SKM-1 treated with dmso at 0.1 percent for 144 hours (cell line): Measurements from ENCODE around the gene FLRT2.

ENCODE experiments used
- DNase-seq: peaks from one replicate; lab custom pipeline; 2025; ENCODE audit not compliant: unreplicated experiment; lab: John Stamatoyannopoulos, UW

FLRT2 gene

DNA sequence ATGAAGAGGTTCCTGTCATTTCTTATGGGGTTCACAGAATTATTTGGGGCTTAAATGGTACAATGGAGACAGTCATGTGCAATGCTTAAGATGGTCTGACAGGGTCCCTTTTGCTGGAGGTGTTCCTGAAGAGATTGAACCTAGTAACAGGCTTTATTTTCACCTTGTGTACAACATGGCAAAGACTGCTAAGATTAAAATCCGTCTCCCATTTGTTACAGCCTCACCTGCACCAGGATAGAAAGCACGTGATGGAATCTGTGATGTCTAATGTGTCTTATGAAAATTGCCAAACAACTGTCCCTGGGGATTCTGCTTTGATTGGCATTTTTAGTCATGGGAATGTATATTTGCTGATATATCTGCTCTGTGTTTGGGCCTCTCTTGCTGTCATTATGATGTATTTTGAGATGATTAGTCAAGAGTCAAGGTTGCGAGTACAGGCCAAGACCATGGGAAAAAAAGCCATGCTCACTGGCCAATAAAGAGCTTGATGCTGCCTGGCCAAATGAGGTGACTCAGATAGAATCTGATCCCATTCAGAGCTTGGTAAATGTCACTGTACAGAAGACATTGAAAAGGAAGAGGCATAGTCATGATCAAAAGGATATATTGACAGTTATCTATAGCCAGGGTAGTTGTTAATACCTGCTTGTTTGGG lies 96.1 kb downstream of the FLRT2 start:
- no peak for DNase-seq

DNA sequence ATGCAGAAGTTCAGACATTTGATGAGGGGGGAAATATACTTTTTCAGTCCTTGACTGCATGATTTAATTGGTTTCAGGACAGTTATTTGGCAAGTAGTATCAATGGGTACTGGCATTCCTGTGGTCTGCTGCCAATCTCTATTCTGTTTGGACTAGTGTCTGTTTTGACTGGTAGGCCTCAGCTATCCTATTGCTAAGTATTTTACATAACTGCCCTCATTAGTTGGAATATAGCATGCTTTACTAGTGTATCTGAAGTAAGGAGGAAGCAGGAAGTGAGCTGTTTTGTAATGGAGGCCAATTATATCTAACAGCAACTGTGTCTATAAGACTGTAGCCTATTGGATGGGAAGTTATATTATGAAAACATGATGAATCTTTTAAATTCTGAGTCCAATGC lies 104.3 kb downstream of the FLRT2 start:
- no peak for DNase-seq

DNA sequence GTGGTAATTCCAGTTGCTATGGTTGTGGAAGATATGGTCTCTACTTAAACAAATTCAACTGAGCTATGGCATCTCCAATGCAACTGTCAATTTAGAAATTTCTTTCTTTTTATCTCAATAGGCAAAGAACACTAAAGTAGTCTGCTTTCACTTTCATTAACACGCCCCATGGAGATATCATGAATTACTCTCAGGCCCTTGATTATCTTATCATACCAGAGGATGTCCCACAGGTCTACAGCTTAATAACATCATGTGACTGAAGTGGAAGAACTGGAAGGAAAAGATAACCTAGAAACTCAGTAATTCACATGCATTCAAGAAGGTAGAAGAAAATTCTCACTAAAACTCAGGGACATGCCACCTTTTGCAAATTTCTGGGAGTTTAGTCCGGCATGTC lies 114.3 kb downstream of the FLRT2 start:
- no peak for DNase-seq

DNA sequence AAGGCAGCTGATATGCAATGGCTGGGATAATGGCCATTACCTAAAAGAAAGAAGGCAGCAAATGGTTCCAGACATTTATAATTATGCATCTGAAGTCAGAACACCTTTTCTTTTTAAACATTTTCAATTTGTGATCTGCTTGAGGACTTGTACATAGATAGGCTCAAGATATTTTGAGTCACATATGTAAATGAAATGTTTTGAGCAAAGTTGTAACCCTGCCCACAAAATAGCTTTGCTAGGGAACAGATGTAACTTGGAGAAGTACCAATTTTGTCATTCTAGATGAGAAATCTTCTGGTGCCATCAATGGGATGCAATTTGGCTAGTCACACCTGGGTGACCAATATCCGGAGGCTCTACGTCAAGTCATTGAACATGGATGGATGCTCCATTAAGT lies 123.1 kb downstream of the FLRT2 start:
- DNase-seq: no peak

DNA sequence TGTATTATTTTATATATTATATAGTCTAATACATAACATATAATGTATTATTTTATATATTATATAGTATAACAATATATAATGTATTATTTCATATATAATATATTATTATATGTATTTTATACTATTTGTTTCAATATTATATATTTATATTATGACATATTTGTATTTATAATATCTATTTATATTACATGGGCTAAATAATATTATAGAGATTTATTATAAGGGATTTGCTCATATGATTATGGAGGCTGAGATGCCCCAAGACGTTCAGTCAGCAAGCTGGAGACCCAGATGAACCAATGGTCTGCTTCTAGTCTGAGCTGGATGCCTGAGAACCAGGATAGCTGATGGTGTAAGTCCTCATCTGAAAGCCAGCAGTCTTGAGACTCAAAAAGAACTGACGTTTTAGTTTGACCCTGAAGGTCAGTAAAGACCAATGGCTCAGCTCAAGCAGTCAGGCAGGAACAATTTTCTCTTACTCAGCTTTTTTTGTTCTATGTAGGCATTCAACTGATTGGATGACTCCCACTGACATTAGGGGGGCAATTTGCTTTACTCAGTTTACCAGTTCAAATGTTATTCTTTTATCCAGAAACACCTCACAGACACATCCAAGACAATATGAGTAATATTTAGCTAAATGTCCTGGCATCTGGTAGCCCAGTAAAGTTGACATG lies 130.4 kb downstream of the FLRT2 start:
- DNase-seq: no peak

DNA sequence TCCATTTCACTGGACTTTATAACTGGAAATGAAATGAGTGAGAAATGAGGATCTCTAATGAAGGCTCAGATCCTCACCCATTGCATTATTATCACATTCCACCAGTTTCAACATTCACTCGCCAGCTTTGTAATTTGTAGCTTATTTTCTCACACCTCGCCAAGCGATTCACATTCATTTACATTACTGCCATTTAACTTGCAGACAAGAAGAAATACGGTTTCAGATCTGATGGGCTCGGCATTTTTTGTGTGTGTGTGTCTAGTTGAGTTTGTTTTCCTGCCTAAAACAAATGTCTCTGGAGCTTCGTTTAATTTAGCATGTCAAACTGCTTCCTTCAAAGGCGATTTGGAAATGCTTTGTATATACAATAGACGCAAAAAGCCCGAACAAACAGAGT lies 132.2 kb downstream of the FLRT2 start:
- no peak for DNase-seq

DNA sequence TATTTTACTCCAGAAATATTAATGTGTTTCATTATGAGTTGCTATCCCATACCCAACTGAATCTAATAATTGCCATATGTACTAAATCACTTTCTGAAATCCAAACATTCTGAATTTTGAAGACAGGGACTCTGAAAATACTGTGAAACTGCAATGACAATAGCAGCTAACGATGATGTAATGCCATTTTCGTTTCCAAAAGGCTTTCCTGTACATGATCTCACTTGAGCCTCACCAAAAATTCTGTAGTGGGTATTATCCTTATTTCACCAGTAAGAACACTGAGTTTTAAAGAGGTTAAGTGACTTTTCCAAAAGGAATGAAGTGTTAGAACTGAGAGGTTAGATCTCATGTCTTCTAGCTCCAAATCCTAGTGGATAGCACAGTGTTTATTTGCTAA lies 133.3 kb downstream of the FLRT2 start:
- no peak for DNase-seq

DNA sequence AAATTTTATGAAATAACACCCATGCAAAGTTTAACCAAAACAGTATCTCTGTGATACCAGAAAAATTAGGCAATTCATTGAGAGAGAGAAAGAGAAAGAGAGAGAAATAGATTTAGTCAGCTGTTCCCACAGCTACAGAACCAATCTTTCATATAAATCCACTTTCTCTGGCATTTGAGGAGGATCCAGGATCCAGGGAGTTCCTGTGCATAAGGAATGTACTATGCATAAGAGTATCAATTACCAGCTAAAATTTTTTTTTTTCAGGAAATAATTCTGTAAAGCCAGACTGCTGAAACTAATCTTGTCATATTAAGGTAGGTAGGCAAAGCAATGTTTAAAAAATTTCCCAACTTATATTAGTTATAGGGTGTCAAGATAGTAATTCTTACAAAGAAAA lies 133.7 kb downstream of the FLRT2 start:
- DNase-seq: no peak

DNA sequence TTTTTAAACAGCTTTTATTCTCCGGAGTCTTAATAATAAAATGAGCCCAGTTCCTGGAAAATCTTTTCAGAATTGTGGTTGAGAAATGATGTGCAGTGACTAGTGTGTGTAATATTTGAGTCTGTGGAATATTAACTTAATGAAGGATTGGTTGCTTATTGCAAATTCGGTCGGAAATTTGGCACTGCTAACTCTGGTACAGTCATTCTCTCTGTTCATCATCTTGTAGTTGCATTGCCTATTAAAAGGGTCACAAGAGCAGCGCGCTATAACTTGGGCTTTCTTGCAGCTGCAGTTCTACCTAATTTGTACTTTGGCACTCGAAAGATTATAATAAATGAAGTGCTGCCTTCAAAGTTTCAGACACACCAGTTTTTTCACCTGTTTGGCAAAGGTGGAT lies 146.0 kb downstream of the FLRT2 start:
- no peak for DNase-seq

DNA sequence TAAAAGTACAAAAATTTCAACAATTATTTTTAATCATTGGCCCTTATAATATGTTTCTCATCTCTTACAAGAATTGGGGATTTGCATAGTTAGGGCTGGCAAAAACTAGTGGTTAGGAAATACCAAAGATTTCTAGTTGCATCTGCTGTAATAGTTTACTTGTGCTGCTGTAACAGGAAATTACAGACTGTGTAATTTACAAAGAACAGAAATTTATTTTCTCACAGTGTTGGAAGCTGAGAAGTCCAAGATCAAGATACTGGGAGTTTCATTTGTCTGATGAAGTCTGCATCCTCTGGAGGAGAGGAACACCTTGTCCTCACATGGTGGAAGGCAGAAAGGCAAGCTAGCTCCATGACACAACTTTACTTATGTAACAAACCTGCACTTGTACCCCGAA lies 157.0 kb downstream of the FLRT2 start:
- DNase-seq: no peak

DNA sequence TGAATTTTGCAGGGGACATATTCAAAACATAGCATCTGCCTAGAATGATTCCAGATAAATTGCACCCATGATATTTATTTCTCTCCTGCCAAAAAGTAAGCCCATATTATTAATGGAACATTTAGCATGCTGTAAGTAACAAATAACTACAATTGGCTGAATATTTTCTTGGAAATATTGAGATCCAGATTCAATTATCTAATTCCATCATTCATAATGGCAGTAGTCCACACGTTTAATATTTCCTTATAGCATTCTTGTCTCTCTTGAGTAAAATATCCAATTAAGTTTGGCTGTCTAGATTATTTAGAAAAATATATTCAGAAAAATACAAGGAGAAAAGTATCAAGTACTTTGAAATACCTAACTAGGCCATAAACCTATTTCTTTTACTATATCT lies 157.5 kb downstream of the FLRT2 start:
- no peak for DNase-seq

DNA sequence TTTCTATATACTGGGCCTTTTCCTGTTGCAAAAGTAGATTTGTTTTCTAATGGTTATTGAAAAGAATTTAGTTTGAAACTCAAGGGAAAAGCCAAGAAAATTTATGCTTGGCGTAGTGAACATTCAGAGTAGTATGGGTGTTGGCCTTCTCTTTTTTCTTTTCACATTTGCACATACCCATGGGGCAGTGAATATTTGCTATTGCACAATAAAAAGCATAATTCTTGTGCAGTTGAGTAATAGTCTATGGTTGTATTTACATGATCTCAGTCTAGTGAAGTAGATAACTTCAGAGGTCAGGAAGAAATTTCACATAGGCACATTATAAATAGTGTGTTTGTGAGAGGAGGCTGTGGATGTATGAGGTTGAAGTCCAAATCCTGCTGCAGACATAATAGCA lies 158.1 kb downstream of the FLRT2 start:
- DNase-seq: no peak

DNA sequence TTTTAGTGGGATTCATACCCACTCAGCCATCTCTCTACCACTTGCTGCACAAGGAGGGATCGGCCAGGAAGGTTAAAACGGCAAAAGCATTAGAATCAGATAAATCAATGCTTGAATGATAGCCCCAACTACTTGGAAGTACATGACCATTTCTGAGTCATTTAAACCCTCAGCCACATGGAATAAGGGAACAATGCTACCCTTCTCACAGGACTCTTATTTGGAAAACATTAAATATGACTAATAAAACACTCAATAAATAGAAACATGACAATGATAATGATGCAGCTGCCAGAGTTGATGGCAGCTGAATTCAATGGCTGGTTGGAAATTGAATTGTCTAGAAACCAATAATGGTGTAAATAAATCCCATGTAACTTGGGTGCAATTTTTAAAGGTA lies 165.4 kb downstream of the FLRT2 start:
- DNase-seq: no peak

DNA sequence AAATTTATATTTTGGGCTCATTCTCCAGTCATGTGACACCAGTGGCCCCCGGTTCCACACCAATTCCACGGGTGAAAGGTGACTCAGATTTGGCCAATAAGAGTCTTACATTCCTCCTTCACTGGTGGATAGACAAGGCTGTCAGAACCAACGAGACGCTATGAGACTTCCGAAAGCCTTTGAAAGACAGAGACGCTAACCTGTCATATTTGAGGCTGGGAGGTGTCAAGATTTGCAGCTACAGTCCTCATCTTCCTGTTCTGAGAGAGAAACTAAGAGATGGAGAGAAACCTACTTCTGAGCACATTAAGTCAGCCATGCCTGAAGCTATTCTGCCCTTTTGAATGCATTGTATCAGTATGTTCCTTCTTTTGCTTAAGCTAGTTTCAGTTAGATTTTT lies 171.2 kb downstream of the FLRT2 start:
- DNase-seq: no peak

DNA sequence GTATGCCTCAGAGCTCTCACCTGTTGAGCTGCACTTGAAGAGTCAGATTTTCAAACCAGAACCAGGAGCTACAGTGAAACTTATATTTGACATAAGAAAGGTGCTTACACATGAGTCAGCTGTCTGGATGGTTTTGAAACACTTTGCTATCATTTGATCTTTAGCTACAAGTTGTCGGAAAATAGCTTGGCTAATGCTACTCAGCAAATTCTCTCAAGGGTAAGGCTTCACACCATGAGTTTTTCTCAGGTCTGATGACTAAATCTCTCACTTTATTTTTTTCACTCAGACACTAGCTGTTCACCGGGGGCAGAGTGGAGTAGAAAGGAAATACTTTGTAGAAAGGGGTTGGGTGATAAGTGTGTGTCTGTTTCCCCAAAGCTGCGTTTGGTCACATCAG lies 171.8 kb downstream of the FLRT2 start:
- DNase-seq: no peak

DNA sequence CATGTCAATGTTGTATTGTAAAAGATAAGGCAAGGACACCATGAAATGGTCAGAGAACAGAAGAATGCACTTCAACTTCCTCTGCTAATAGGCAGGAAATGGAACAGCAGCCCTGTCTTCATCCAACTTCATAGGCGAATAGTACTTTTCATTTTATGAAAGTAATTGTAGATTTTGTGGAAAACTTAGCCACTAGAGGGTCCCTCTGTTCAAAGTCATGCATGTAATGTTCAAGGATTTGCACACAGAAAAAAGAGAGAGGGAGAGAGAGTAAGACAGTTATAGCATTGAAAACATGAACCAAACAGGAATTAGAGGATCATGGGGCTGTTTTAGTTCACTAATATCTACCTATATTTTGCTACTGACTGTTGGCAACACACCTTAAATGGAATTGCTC lies 172.2 kb downstream of the FLRT2 start:
- no peak for DNase-seq

DNA sequence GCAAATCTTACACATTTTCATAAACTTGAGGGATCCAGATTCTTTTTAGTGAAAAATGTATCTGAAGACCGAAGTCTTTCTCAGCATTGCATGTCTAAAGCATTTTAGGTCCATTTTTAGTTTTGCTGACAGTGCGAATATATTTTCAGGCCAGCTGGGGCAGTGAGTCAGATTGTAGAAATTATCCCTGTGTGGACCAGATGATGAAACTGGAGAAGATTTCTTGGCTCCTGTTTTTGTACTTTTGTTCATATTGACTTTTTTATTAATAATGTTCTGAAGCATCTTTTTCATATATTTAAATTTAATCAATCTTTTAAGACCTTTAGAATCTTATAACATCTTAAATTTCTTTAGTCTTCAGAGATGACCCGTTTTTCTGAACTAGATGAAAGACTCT lies 173.1 kb downstream of the FLRT2 start:
- DNase-seq: no peak
